Astrocyte of the hippocampus (primary cell): ENCODE results near the gene NGEF.

ENCODE experiments used
- DNase-seq: peaks from one replicate; pipeline ENCODE4 v3.0.0; 2011; ENCODE audit warnings: low read depth, low spot score

Gene NGEF

DNA sequence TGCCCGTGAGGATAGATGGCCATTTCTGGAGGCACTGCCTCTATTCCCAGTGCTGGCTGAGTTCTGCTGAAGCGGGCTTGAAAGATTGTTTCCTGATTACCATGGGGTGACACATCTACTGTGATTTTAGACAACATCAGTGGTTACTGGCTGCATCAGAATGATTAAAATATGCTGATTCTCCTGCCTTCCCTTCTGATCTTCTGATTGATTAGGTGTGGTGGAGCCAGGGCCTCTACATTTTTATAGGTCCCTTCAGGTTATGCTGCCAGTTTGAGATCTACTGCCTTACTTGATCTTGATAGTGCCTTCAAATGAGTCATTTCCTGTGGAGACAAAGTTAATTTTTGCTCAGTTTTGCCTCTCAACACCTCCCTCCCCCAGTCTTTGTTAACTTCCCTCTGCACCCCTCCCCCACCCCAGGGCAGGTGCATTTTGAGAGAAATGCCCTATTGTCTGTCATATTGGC, 174.6 kb downstream of the NGEF start:
- no peak for DNase-seq

DNA sequence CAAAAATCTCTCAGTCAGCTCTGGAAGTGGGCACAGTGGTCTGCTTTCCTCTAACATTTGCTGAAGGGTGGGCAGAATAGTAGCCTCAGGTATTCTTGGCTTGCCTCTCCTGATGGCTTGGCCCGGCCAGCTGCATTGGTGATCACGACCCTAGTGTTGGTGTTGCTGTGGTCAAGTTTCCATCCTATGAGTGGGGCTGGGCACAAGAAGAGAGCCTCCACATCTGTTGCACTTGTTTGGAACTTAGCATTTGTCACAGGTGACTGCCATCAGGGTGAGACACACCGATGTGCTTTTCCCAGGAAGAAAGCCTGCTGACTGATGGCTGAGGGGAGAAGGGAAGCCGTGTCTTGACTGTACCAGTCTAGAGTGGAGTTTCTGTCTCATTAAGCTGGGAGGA, 176.1 kb downstream of the NGEF start:
- no peak for DNase-seq

- DNase-seq: no peak
Measured at GRCh38 chr2:232835687-232836208, 177.3 kb downstream of the NGEF start.

DNA sequence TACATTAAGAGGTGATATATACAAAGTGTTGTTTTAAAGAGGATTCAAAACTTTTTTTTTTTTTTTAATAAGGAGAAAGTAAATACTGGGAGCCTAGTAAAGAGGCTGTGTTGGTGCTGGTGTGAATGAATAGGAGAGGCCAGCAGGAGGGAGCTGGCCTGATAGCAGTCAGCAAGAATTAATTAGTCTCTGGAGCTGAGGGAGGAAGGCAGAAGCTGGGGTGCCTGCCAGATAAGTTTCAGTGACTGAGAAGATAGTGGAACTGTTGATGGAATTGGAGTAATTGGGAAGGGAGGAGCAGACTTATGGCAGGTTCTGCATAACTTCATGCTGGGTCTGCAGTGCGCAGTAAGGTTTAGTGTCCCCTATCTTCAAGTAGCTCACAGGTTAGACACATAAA, 179.2 kb downstream of the NGEF start:
- peak; percentile 20 for DNase-seq

DNA sequence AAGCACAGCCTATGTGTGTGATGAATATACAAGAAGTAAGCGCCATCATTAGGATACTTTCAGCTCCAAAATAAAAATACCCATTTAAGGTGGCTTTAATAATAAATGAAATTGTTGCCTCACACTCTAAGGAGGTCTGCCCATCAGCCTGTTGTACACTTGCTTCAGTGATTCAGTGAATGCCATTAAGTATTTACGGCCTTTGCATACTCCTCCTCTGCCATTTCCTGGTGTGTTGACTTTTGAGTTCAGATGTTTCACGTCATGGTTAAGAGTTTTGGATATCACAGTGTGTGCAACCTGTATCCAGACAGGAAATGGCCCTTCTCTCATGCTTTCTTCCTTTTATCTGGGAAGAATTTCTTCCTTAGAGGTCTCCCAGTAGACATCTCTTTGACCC, 181.6 kb downstream of the NGEF start:
- DNase-seq: no peak

- no peak for DNase-seq
Measured at GRCh38 chr2:232829988-232830387, 183.1 kb downstream of the NGEF start.
